GF-D8 (cell line): ENCODE data around the gene ABCF1.

ENCODE experiments used
- DNase-seq: peaks from one replicate; lab custom pipeline; 2025; lab: John Stamatoyannopoulos, UW

ABCF1 gene

GRCh38 chr6:30557683-30557981 lies 13.6 kb upstream of the ABCF1 start:
- DNase-seq: peak; percentile 36

DNA sequence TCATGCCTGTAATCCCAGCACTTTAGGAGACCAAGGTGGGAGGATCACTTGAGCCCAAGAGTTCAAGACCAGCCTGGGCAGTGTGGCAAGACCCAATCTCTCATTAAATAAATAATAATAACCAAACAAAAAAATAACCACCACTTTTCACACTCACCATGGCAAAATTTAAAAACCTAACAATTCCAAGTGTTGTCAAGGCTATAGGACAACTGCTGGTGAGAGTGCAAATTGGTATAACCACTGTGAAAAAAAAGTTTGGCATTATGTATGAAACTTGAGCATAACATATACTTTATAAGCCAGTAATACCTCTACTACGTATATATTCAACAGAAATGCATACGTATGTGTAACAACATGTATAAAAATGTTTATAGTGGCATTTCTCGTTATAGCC lies 10.3 kb upstream of the ABCF1 start:
- no peak for DNase-seq

DNA sequence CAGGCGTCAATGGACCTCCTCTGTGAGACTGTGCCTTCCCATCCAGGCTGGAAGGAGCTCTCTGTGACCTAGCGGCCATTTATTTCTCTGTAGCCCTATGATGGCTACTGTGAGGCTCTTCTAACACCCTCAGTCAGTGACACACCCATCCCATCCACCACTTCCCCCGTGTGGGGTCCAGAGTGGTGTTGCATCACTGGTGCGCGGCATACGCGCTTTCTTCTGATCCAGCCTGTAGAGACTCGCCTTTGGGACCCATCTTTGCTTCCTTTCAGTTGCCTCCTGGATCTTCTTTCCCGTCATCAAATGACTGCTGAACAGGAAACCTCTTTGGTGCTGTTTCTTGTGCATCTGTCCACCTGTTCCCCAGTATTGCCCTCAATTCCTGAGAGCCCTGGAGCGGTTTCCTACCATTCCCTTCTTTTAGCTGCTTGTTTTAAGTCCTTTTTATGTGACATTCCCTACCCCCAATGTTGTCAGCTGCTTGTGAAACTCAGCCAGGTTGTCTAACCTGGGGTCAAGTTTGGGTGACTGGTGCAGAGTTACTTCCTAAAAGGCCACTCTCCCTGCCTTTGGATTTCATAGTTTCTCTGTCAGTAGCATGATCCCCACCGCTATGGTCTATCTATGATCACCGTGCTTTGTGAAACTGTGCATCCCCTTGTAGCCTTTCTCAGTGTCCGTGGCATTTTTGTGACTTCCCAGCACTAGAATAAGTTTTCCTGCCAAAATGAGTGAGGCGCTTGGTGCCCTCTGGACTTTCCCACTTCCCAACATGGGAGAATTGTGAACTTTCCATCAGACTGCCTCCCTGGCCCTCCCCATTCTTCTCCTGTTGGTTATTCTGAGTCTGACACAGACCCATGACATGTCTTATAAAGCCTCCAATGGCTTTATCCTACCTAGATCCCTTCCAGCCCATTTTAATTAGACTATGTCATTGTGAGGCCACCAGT lies 8.5 kb upstream of the ABCF1 start:
- DNase-seq: no peak

- no peak for DNase-seq
These were observed 7.1 kb upstream of the ABCF1 start for GRCh38 chr6:30564114-30564513.

DNA sequence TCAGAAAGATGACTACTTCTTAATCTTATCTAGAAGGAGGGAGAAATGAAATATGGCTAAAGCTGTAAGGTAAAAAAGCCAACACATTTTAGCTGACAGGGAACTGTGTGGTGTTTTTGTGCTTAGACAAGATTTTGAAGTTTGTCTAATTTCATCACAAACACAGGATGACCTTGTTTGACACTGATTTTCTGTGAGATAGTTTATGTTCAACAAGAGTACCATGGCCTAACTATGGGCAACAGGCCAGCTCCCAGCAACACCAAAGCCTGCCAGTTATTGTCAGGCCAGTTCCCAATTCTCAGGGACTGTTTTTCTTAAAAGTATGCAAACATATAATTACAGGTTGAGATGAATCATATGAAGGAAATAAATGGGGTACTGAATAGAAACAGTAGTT lies 5.5 kb upstream of the ABCF1 start:
- DNase-seq: no peak

DNA sequence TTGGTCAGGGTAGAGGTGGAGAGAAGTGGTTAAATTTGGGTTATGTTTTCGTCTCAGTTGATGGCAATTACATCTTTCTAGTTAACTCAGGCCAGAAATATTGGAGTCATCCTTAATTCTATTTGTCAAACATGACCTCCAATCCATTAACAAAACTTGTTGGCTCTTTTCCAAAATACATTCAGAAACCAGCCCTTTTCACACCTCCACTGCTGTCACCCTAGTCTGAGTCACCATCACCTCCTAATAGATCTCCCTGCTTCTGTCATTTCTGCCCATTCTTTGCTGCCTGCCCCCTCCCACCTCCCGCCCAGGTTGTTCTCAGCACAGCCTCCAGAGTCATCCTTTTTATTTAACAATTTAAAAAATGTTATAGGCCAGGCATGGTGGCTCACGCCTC lies 3.0 kb upstream of the ABCF1 start:
- no peak for DNase-seq

DNA sequence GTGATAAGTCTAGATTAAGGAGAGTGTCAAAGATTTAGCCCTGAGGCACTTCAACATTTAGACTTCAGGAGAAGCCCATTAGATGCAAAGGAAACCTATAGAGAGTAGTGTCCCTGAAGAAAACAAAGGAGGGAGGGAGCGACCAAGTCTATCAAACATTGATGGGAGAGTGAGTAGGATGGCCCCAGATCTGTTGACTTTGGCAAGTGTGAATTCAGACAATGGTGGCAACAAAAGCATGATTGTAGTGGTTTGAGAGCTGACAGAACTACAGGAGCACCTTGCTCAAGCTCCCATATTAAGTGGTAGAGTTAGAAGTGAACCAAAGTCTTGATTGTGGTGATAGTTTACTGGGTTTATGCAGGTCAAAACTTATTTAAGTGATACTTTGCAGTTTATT lies 979 bp upstream of the ABCF1 start:
- no peak for DNase-seq

GRCh38 chr6:30570740-30571074 lies 535 bp upstream of the ABCF1 start:
- no peak for DNase-seq

- DNase-seq: no peak
These were observed 480 bp downstream of the ABCF1 start for GRCh38 chr6:30571762-30572082.

DNA sequence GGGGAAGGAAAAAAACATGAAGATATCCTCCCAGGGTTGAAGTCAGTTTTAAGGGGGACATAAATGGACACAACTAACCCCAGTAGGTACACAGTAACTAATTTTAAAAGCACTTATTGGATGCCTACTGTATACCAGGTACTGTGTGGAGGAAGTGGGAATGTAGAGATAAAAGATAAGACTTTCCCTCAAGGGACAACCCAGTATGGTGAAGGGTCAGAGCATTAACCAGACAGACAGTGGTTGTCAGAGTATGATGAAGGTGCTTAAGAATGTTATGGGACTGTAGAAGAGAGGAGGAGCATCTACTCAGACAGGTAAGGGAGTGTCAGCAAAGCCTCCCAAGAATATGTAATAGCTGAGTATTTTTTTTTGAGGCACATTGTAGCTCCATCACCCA lies 906 bp downstream of the ABCF1 start:
- DNase-seq: no peak

DNA sequence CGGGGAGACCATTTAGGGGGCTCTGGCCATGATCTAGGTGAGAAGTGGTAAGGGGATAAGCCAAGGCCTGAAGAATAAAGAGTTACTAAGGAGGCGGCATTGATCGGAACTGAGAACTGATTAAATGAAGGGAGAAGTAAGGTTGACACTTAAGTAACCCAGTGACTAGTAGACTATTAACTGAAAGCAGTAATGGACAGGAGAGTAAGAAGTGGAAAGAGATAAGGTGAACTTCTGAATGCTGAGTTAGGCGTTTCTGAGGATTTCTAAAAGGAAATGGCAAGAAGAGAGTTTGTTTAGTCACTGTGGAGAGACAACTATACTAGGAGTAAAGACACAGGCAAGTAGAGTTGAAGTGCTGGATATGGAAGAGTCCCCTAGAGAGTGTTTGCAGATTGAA lies 1.9 kb downstream of the ABCF1 start:
- no peak for DNase-seq

DNA sequence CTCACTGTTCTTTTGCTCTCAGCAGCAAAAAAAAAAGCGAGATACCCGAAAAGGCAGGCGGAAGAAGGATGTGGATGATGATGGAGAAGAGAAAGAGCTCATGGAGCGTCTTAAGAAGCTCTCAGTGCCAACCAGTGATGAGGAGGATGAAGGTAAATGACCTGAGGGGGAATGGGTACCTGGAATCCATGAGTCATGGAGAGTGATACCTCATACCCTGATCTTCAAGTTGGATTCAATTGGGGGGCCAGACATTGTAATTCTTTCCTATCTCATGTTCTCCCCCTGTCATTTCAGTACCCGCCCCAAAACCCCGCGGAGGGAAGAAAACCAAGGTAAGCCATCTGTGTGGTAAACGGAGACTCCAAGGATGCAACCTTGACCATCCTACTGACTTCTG lies 6.8 kb downstream of the ABCF1 start:
- no peak for DNase-seq

- no peak for DNase-seq
These were observed 12.7 kb downstream of the ABCF1 start for GRCh38 chr6:30583921-30584320.

DNA sequence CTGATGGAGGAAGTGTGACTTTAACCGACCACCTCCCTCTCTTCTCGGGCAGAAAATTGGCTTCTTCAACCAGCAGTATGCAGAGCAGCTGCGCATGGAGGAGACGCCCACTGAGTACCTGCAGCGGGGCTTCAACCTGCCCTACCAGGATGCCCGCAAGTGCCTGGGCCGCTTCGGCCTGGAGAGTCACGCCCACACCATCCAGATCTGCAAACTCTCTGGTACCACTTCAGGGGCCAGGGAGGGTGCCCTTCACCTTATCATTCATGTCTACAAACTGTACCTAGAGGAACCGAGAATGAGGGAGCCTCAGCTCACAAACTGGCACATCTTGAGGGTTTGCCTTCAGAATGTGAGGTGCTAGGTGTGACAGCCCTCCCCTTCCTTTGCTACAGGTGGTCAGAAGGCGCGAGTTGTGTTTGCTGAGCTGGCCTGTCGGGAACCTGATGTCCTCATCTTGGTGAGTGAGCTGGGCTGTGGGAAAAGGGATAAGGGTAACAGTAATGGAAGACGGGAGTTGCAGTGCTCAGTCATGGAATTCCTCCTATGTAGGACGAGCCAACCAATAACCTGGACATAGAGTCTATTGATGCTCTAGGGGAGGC lies 18.6 kb downstream of the ABCF1 start:
- no peak for DNase-seq

DNA sequence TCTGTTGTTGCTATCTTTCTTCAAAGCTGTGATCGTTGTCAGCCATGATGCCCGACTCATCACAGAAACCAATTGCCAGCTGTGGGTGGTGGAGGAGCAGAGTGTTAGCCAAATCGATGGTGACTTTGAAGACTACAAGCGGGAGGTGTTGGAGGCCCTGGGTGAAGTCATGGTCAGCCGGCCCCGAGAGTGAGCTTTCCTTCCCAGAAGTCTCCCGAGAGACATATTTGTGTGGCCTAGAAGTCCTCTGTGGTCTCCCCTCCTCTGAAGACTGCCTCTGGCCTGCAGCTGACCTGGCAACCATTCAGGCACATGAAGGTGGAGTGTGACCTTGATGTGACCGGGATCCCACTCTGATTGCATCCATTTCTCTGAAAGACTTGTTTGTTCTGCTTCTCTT lies 19.3 kb downstream of the ABCF1 start:
- no peak for DNase-seq

DNA sequence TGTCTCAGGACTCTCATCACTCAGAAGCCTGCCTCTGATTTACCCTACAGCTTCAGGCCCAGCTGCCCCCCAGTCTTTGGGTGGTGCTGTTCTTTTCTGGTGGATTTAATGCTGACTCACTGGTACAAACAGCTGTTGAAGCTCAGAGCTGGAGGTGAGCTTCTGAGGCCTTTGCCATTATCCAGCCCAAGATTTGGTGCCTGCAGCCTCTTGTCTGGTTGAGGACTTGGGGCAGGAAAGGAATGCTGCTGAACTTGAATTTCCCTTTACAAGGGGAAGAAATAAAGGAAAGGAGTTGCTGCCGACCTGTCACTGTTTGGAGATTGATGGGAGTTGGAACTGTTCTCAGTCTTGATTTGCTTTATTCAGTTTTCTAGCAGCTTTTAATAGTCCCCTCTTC lies 19.8 kb downstream of the ABCF1 start:
- no peak for DNase-seq

DNA sequence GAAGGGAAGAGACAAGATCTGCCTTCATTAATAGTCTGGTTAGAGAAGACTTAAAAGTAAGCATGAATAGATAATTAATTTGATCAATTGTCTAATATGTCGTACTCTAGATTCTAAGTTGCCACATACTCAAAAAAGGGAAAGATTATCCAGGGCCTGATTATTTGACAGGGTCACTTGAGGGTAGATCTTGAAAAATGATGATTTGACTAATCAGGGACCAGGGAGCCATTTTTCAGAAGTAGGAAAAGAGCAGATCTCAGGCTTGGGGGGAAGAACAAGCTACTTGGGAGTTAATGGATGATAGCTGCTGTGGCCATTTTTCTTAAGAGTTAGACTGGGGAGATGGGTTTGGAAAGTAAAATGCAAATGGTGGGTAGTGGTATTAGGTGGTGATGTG lies 21.0 kb downstream of the ABCF1 start:
- DNase-seq: no peak

DNA sequence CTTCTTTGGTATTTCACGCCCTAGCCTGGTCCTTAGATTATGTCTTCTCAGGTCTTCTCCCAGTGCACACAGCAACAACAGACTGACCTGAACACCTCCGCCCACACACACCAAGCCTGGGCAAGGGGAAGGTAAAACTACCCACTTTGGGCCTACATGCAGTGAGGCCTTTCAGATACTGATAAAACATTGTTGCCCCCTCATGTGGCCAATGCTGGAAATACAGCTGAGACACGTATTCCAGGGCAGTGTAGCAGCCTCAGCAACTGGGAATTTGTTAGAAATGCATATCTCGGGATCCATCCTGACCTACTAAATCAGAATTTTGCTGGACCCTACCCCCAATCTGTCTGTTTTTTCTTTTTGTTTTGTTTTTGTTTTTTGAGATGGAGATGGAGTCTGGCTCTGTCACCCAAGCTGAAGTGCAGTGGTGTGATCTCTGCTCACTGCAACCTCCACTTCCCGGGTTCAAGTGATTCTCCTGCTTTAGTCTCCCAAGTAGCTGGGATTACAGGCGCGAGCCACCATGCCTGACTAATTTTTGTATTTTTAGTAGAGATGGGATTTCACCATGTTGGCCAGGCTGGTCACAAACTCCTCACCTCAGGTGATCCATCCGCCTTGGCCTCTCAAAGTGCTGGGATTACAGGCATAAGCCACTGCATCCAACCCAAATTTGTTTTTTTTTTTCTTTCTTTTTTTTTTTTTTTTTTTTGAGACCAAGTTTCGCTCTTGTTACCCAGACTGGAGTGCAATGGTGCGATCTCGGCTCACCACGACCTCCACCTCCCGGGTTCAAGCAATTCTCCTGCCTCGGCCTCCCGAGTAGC lies 26.3 kb downstream of the ABCF1 start:
- DNase-seq: peak; percentile 16

DNA sequence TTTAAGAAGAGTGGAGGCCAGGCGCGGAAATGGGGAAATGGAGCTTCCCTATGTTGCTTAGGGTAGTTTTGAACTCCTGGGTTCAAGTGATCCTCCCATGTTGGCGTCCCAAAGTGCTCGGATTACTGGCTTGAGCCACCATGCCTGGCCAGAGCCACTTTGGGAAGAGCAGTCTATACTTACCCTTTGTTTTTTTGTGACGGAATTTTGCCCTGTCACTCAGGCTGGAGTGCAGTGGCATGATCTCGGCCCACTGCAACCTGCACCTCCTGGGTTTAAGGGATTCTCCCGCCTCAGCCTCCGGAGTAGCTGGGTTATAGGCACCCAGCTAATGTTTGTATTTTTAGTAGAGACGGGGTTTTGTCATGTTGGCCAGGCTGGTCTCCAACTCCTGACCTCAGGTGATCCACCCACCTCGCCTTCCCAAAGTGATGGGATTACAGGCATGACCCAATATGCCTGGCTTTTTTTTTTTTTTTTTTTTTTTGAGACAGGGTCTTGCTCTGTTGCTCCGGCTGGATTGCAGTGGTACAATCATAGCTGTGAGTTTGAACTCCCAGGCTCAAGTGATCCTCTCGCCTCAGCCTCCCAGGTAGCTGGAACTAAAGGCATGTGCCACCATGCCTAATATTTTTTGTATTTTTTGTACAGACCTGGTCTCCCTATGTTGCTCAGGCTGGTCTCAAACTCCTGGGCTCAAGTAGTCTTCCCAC lies 27.8 kb downstream of the ABCF1 start:
- no peak for DNase-seq

- DNase-seq: no peak
These were observed 28.5 kb downstream of the ABCF1 start for GRCh38 chr6:30599625-30600324.

DNA sequence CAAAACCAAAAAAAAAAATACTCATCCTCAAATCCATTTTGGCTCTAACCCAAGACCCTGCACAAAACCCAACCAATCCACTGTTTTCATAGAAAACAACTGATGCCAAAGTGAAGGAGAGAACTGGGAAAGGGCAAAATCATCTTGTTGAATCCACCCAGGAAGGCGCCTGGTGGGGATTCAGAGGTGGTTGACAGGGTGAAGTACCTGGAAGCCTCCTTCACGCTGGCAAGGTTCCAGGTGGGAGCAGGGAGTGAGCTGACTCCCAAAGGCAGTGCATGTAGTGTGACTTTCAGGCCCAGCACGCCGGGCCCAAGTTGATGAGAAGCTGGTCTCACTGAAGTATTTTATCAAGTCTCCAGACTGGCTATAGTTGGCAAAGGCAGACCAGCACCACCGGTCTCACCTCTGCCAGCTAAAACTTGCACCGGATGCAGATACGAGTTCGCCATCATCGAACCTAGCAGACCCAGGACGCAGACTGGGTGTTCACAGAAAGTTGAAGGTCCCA lies 29.3 kb downstream of the ABCF1 start:
- no peak for DNase-seq

DNA sequence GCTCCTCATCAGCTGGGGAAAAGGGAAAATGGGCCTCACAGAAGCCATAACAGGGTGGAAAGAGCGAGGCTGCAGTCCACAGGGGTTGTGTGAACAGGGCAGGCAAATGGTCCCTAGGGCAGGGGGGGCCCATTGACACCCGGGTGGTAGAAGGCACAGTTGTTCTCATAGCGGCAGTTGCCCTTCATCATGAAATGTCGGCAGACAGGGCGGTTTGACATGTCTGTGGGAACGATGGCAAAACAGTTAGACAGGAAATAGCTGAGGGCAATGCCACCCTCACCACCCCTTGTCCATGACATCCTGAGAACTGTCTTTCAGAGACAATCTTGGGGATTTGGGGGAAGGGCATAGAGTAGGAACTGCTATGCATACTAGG lies 30.2 kb downstream of the ABCF1 start:
- DNase-seq: no peak
